Natural killer cell (primary cell): ENCODE results near the gene DPEP2. TPM values are rescaled to one million over a fixed set of nuclear protein-coding genes. Genes with fewer than 3 reads are reported as not detected.
"Not testable (repeated sequence)": the region's sequence is repeated elsewhere in the genome, so short reads cannot be mapped to it uniquely, and the experiment has no call there.

Experiments
- ATAC-seq, 3 donors: fragments of 150-1000 bp in 2 of 3; fragments of 200-7000 bp in 1 of 3; cut with Tn5 transposase; 1 replicate in 1 of 3; 2 replicates in 2 of 3; pipeline ENCODE4 v1.10.0; 2021; ENCODE audit warnings: mild to moderate bottlenecking in 2 of 3, moderate library complexity in 2 of 3
- DNase-seq, 2 donors: peaks; one replicate each; pipeline versions ENCODE4 v3.0.0 to v3.0.0-alpha.2; 2013 to 2021; ENCODE audit warnings: mixed read lengths in 1 of 2
- H3K27ac ChIP-seq: one replicate; pipeline ENCODE4 v1.5.1; 2013; ENCODE audit warnings: mild to moderate bottlenecking, low read length
- H3K27me3 ChIP-seq: one replicate; pipeline ENCODE4 v1.6.1; 2013; ENCODE audit warnings: low read length; ENCODE audit not compliant: control insufficient read depth, insufficient read depth
- H3K36me3 ChIP-seq: one replicate; pipeline ENCODE4 v1.6.1; 2013; ENCODE audit warnings: low read length; ENCODE audit not compliant: control insufficient read depth, insufficient read depth
- H3K4me1 ChIP-seq: one replicate; pipeline ENCODE4 v1.6.1; 2013; ENCODE audit warnings: low read length; ENCODE audit not compliant: control insufficient read depth, insufficient read depth
- H3K4me3 ChIP-seq: one replicate; pipeline ENCODE4 v1.5.1; 2013; ENCODE audit warnings: low read length
- H3K9me3 ChIP-seq: one replicate; pipeline ENCODE4 v1.6.1; 2013; ENCODE audit warnings: low read length; ENCODE audit not compliant: control insufficient read depth, insufficient read depth
- H3K27ac Mint-ChIP-seq, 2 donors: one replicate each; pipeline ENCODE4 v1.8.0; 2022; ENCODE audit warnings: mild to moderate bottlenecking in 2 of 2, mixed read lengths in 2 of 2, moderate library complexity in 1 of 2
- H3K27me3 Mint-ChIP-seq, 2 donors: one replicate each; pipeline ENCODE4 v1.8.0; 2022; ENCODE audit warnings: low read depth in 2 of 2, mixed read lengths in 2 of 2
- H3K36me3 Mint-ChIP-seq: one replicate; pipeline ENCODE4 v1.8.0; 2022; ENCODE audit warnings: mixed read lengths
- H3K4me1 Mint-ChIP-seq, 2 donors: one replicate each; pipeline ENCODE4 v1.8.0; 2022; ENCODE audit warnings: mixed read lengths in 2 of 2
- H3K4me3 Mint-ChIP-seq: one replicate; pipeline ENCODE4 v1.8.0; 2022; ENCODE audit warnings: mild to moderate bottlenecking, moderate library complexity, mixed read lengths
- H3K9me3 Mint-ChIP-seq, 2 donors: one replicate each; pipeline ENCODE4 v1.8.0; 2022; ENCODE audit warnings: mixed read lengths in 2 of 2
- CTCF ChIP-seq: fragments of 200-600 bp; IDR thresholded peaks from one replicate; pipeline ENCODE4 v1.8.0; 2022; ENCODE audit warnings: antibody characterized with exemption
- WGBS: methylation state at CpG from one replicate; pipeline ENCODE4 v1.1.7; 2013; ENCODE audit warnings: missing lambda C conversion rate; ENCODE audit not compliant: insufficient coverage; 5-methylcytosine and 5-hydroxymethylcytosine counted together
- intact Hi-C: fragments of 100-400 bp; cut with micrococcal nuclease; formaldehyde crosslinking; loops from one replicate; pipeline ENCODE4 v1.14.2; 2022
- total RNA-seq, 4 donors: library from RNA; stranded (reverse); fragments of 120-200 nt in 1 of 4; gene quantifications; one replicate each; pipeline versions ENCODE4 v1.2.3 to v1.2.4, GENCODE V29; 2013 to 2022

The DPEP2 gene
- total RNA-seq, 3 donors from 2014 or later (not counting 1 experiment from before 2014, with no cell fraction given) = 47.2 to 64.1 (median 61.8) TPM

DNA sequence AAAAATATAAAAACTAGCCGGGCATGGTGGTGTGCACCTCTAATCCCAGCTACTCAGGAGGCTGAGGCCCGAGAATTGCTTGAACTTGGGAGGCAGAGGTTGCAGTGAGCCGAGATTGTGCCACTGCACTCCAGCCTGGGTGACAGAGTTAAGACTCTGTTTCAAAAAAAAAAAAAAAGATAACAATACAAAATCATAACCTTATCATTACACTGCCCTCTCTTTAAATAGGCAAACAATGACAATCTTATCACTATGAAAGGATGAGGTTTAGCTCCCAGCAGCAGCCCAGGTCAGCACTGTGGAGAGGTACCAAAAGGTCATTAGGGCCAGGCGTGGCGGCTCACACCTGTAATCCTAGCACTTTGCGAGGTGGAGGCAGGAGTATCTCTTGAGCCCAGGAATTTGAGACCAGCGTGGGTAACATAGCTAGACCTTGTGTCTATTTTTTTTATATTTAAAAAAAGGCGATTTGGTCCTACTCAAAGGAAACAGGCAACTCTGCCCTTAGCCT, 19.9 kb upstream of the DPEP2 start:
- Mint-ChIP-seq H3K9me3 (no peaks in the 10 kb centered on the region), H3K27me3 (no peaks in the 10 kb centered on the region), H3K4me3 (no peak overlapping the region), H3K4me1 (peaks cover 16 to 30% of the 10 kb centered on the region in 2 donors), H3K36me3 (no peaks in the 10 kb centered on the region), H3K27ac (peak overlapping the region in 1 of 2 donors; percentile 16)
- Histone ChIP-seq H3K4me1 (peaks cover 28% of the 10 kb centered on the region), H3K27ac (no peak overlapping the region), H3K9me3 (no peaks in the 10 kb centered on the region), H3K36me3 (peaks cover 9% of the 10 kb centered on the region), H3K4me3 (no peak overlapping the region), H3K27me3 (no peaks in the 10 kb centered on the region)
- TF ChIP-seq CTCF = no peak
- intact Hi-C loops = no loop called here
- ATAC-seq (no peak), DNase-seq (no peak)
- WGBS = 90% methylated on average over 8 of the region's 8 CpGs

- WGBS = 95% methylated on average over 5 of the region's 5 CpGs
- Mint-ChIP-seq H3K4me3 (no peak within 1 kb of the TSS), H3K27me3 (no peaks in the 10 kb centered on the region), H3K27ac (peak within 1 kb of the TSS in 1 of 2 donors; percentile 5), H3K9me3 (no peaks in the 10 kb centered on the region), H3K36me3 (no peaks in the 10 kb centered on the region), H3K4me1 (peaks cover 12 to 14% of the 10 kb centered on the region in 2 donors)
- ATAC-seq (no peak), DNase-seq (no peak)
- intact Hi-C loops = no loop called here
- TF ChIP-seq CTCF = no peak
- Histone ChIP-seq H3K36me3 (no peaks in the 10 kb centered on the region), H3K4me3 (no peak within 1 kb of the TSS), H3K27ac (no peak within 1 kb of the TSS), H3K4me1 (peaks cover 19% of the 10 kb centered on the region), H3K9me3 (no peaks in the 10 kb centered on the region), H3K27me3 (no peaks in the 10 kb centered on the region)
Observed at GRCh38 chr16:68015681-68016080, 16.4 kb upstream of the DPEP2 start, which contains the start of gene DPEP2NB. Gene DPEP2NB, minus strand, starts transcription at chr16:68015911. Its CDS starts 141 bp downstream, at chr16:68015770.

DNA sequence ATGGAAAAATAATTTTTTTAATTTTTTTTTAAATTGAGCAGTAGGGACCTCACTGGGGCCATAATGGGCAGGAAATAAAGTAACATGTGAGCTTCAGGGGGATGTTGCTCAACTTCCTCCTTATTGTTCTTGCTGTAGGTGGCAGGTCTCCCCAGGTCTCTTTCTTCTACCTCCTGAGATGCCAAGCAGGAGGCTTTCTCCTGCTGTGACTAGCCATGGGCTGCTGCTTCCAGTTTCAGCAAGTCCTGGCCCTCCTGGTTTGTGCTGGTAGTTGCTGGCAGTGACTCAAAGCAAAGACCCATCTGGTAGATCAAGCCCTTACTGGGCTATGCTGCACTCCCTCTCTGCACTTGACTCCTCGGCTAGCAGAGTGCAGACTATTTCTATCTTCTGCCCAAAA, 14.2 kb upstream of the DPEP2 start:
- no peaks in the 10 kb centered on the region for H3K36me3 Mint-ChIP-seq
- Histone ChIP-seq H3K4me3 (no peak overlapping the region), H3K4me1 (peaks cover 19% of the 10 kb centered on the region), H3K36me3 (no peaks in the 10 kb centered on the region), H3K27ac (no peak overlapping the region), H3K27me3 (no peaks in the 10 kb centered on the region), H3K9me3 (no peaks in the 10 kb centered on the region)
- no peak for DNase-seq
- peak; percentile 72 to 76 (median 75) for ATAC-seq
- H3K4me3 Mint-ChIP-seq = no peak overlapping the region
- peak overlapping the region; percentile 58 to 62 for H3K27ac Mint-ChIP-seq
- no peaks in the 10 kb centered on the region for H3K27me3 Mint-ChIP-seq
- H3K4me1 Mint-ChIP-seq = peaks cover 12 to 14% of the 10 kb centered on the region in 2 donors
- intact Hi-C loops = no loop called here
- 64% methylated on average over 1 of the region's 1 CpG for WGBS
- no peak for TF ChIP-seq CTCF
- no peaks in the 10 kb centered on the region for H3K9me3 Mint-ChIP-seq

DNA sequence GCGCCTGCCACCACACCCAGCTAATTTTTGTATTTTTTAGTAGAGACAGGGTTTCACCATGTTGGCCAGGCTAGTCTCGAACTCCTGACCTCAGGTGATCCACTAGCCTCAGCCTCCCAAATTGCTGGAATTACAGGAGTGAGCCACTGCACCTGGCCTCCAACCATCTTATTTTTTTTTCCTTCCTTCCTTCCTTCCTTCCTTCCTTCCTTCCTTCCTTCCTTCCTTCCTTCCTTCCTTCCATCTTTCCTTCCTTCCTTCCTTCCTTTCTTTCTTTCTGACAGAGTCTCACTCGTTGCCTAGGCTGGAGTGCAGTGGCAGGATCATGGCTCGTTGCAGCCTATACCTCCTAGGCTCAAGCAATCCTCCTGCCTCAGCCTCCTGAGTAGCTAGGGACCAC, 10.6 kb upstream of the DPEP2 start:
- H3K27me3 Mint-ChIP-seq, intact Hi-C loops, ATAC-seq, H3K9me3 Mint-ChIP-seq, H3K9me3 ChIP-seq, DNase-seq, H3K36me3 ChIP-seq, H3K4me3 ChIP-seq, H3K36me3 Mint-ChIP-seq, H3K4me3 Mint-ChIP-seq, H3K27me3 ChIP-seq, H3K27ac ChIP-seq: not testable (repeated sequence)
- peaks cover 29 to 34% of the 10 kb centered on the region in 2 donors for H3K4me1 Mint-ChIP-seq
- 76% methylated on average over 3 of the region's 4 CpGs for WGBS
- H3K4me1 ChIP-seq = peaks cover 43% of the 10 kb centered on the region
- peak overlapping the region; percentile 10 to 56 for H3K27ac Mint-ChIP-seq
